ENCODE results near the gene UBFD1. TPM values are rescaled to one million over a fixed set of nuclear protein-coding genes. Genes with fewer than 3 reads are reported as not detected.

Gene UBFD1
- total RNA-seq, 2 experiments from 2014 or later = 53.7 to 59.5 TPM

- no peaks in the 10 kb centered on the region for H3K27me3 ChIP-seq (ENCODE audit: control insufficient read depth in 1 of 2, insufficient read depth in 2 of 2, low read length in 2 of 2)
- H3K4me1 ChIP-seq (ENCODE audit: insufficient read depth, low read length) = no peaks in the 10 kb centered on the region
- H3K27ac ChIP-seq (ENCODE audit: low read depth in 1 of 2, low read length in 2 of 2) = no peak overlapping the region
- no peaks in the 10 kb centered on the region for H3K9me3 Mint-ChIP-seq
- H3K4me3 ChIP-seq (ENCODE audit: low read length) = no peak overlapping the region
- ChIA-PET POLR2A (interaction anchor here (0.7 to 1.0 kb wide), 2 partner anchors 12 to 25 kb away, joined by 3 read pairs; no protein-coding TSS in a partner anchor), CTCF (no interaction called here)
- no peak overlapping the region for H3K4me3 Mint-ChIP-seq
- DNase-seq = no peak
- H3K36me3 Mint-ChIP-seq (ENCODE audit: low read depth) = peaks cover 55% of the 10 kb centered on the region
- ATAC-seq (ENCODE audit: poor library complexity) = no peak
- no peaks in the 10 kb centered on the region for H3K4me1 Mint-ChIP-seq (ENCODE audit: low read depth)
- intact Hi-C loops (cut with DNase I, micrococcal nuclease) = no loop called here
- no peaks in the 10 kb centered on the region for H3K27me3 Mint-ChIP-seq
- H3K27ac Mint-ChIP-seq = no peak overlapping the region
- TF ChIP-seq CTCF (IDR thresholded peaks at IDR 0.05) = no peak
- peaks cover 30% of the 10 kb centered on the region for H3K36me3 ChIP-seq (ENCODE audit: insufficient read depth, low read length)
- H3K9me3 ChIP-seq (ENCODE audit: control insufficient read depth in 1 of 2, insufficient read depth in 1 of 2, low read length in 2 of 2) = no peaks in the 10 kb centered on the region
Observed at GRCh38 chr16:23521965-23522364, 35.6 kb upstream of the UBFD1 start.

- Histone ChIP-seq H3K9me3 (ENCODE audit: control insufficient read depth in 1 of 2, insufficient read depth in 1 of 2, low read length in 2 of 2) (no peaks in the 10 kb centered on the region), H3K36me3 (ENCODE audit: insufficient read depth, low read length) (peaks cover 36% of the 10 kb centered on the region), H3K4me3 (ENCODE audit: low read length) (no peak overlapping the region), H3K27me3 (ENCODE audit: control insufficient read depth in 1 of 2, insufficient read depth in 2 of 2, low read length in 2 of 2) (no peaks in the 10 kb centered on the region), H3K4me1 (ENCODE audit: insufficient read depth, low read length) (no peaks in the 10 kb centered on the region), H3K27ac (ENCODE audit: low read depth in 1 of 2, low read length in 2 of 2) (no peak overlapping the region)
- CTCF ChIA-PET = no interaction called here
- POLR2A ChIA-PET = interaction anchor here (0.5 kb wide), 1 partner anchor 35 kb away, joined by 3 read pairs; no protein-coding TSS in a partner anchor
- H3K4me3 Mint-ChIP-seq = no peak overlapping the region
- TF ChIP-seq CTCF (IDR thresholded peaks at IDR 0.05) = no peak
- peaks cover 64% of the 10 kb centered on the region for H3K36me3 Mint-ChIP-seq (ENCODE audit: low read depth)
- no peaks in the 10 kb centered on the region for H3K9me3 Mint-ChIP-seq
- H3K27me3 Mint-ChIP-seq = no peaks in the 10 kb centered on the region
- no peaks in the 10 kb centered on the region for H3K4me1 Mint-ChIP-seq (ENCODE audit: low read depth)
- intact Hi-C loops (cut with DNase I, micrococcal nuclease) = no loop called here
- DNase-seq (no peak), ATAC-seq (ENCODE audit: poor library complexity) (no peak)
- no peak overlapping the region for H3K27ac Mint-ChIP-seq
Observed at GRCh38 chr16:23523321-23523720, 34.2 kb upstream of the UBFD1 start.

- peaks cover 70% of the 10 kb centered on the region for H3K36me3 Mint-ChIP-seq (ENCODE audit: low read depth)
Observed at GRCh38 chr16:23523876-23524385, 33.6 kb upstream of the UBFD1 start.

More at GRCh38 chr16:23523876-23524385, 33.6 kb upstream of the UBFD1 start:
- Mint-ChIP-seq H3K4me3 (no peak overlapping the region), H3K27ac (no peak overlapping the region), H3K9me3 (no peaks in the 10 kb centered on the region), H3K4me1 (ENCODE audit: low read depth) (no peaks in the 10 kb centered on the region), H3K27me3 (no peaks in the 10 kb centered on the region)
- DNase-seq = no peak
- Histone ChIP-seq H3K36me3 (ENCODE audit: insufficient read depth, low read length) (peaks cover 42% of the 10 kb centered on the region), H3K4me3 (ENCODE audit: low read length) (no peak overlapping the region), H3K4me1 (ENCODE audit: insufficient read depth, low read length) (no peaks in the 10 kb centered on the region), H3K27ac (ENCODE audit: low read depth in 1 of 2, low read length in 2 of 2) (no peak overlapping the region), H3K27me3 (ENCODE audit: control insufficient read depth in 1 of 2, insufficient read depth in 2 of 2, low read length in 2 of 2) (no peaks in the 10 kb centered on the region), H3K9me3 (ENCODE audit: control insufficient read depth in 1 of 2, insufficient read depth in 1 of 2, low read length in 2 of 2) (no peaks in the 10 kb centered on the region)
- no peak for ATAC-seq (ENCODE audit: poor library complexity)
- ChIA-PET CTCF (no interaction called here), POLR2A (interaction anchor here (1.3 kb wide), 1 partner anchor 33 kb away, joined by 4 read pairs; the partner anchor contains the start of genes EARS2 and UBFD1)
- TF ChIP-seq CTCF (IDR thresholded peaks at IDR 0.05) = no peak
- intact Hi-C loops (cut with DNase I, micrococcal nuclease) = no loop called here

Measured in CD4-positive, alpha-beta T cell (primary cell).